Endothelial cell (in vitro differentiated cells): ENCODE results near the gene GALNT17. TPM values are rescaled to one million over a fixed set of nuclear protein-coding genes. Genes with fewer than 3 reads are reported as not detected.
"Not testable (repeated sequence)": the region's sequence is repeated elsewhere in the genome, so short reads cannot be mapped to it uniquely, and the experiment has no call there.

ENCODE experiments used
- DNase-seq: peaks from one replicate; pipeline ENCODE4 v3.0.0; 2021; ENCODE audit warnings: low spot score
- H3K27ac Mint-ChIP-seq: one replicate; pipeline ENCODE4 v1.8.0; 2021; ENCODE audit warnings: mixed read lengths, inconsistent platforms; ENCODE audit not compliant: unreplicated experiment
- H3K27me3 Mint-ChIP-seq: one replicate; pipeline ENCODE4 v1.8.0; 2021; ENCODE audit warnings: mild to moderate bottlenecking, moderate library complexity, mixed read lengths, inconsistent platforms; ENCODE audit not compliant: unreplicated experiment
- H3K36me3 Mint-ChIP-seq: one replicate; pipeline ENCODE4 v1.8.0; 2021; ENCODE audit warnings: mild to moderate bottlenecking, low read depth, mixed read lengths, inconsistent platforms; ENCODE audit not compliant: unreplicated experiment
- H3K4me1 Mint-ChIP-seq: one replicate; pipeline ENCODE4 v1.8.0; 2021; ENCODE audit warnings: mild to moderate bottlenecking, mixed read lengths, inconsistent platforms; ENCODE audit not compliant: unreplicated experiment
- H3K4me3 Mint-ChIP-seq: one replicate; pipeline ENCODE4 v1.8.0; 2021; ENCODE audit warnings: mild to moderate bottlenecking, mixed read lengths, inconsistent platforms; ENCODE audit not compliant: unreplicated experiment
- H3K9me3 Mint-ChIP-seq: one replicate; pipeline ENCODE4 v1.8.0; 2021; ENCODE audit warnings: mixed read lengths, inconsistent platforms; ENCODE audit not compliant: unreplicated experiment
- CTCF ChIP-seq: fragments of 200-600 bp; sonication (generic); IDR thresholded peaks from one replicate; pipeline ENCODE4 v1.5.0; 2021; ENCODE audit warnings: antibody characterized with exemption; ENCODE audit not compliant: unreplicated experiment
- total RNA-seq: library from RNA; stranded (reverse); fragmentation: NEBNext Ultra II Directional; extraction: Animal tissue kit (Norgen Biotek cat#: 25700); gene quantifications from one replicate; pipeline ENCODE4 v1.2.1, GENCODE V29; 2021; ENCODE audit not compliant: unreplicated experiment

The GALNT17 gene
- total RNA-seq, 1 donor from 2014 or later: 0.38 TPM

DNA sequence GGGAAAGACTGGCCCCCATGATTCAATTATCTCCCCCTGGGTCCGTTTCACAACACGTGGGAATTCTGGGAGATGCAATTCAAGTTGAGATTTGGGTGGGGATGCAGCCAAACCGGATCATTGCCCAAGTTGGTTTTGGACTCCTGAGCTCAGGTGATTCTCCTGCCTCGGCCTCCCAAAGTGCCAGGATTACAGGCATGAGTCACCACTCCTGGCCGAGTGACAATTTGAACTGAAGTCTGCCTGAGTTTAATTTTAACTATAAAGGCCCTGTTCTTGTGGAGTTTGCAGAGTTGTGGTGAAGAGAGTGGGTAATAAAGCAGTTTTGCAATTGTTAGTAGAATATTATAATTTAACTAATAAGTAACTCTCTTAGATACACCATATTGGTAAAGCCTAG, 78.3 kb downstream of the GALNT17 start:
- Mint-ChIP-seq H3K9me3 (peaks cover 9% of the 10 kb centered on the region), H3K4me1 (no peaks in the 10 kb centered on the region), H3K27ac (no peak overlapping the region), H3K27me3 (no peaks in the 10 kb centered on the region), H3K4me3 (no peak overlapping the region), H3K36me3 (no peaks in the 10 kb centered on the region)
- DNase-seq: no peak
- TF ChIP-seq CTCF: no peak

GRCh38 chr7:71212433-71212832, 80.5 kb downstream of the GALNT17 start:
- not testable (repeated sequence) for H3K27me3 Mint-ChIP-seq, H3K4me3 Mint-ChIP-seq, H3K4me1 Mint-ChIP-seq, H3K36me3 Mint-ChIP-seq, H3K27ac Mint-ChIP-seq, DNase-seq
- peaks cover 12% of the 10 kb centered on the region for H3K9me3 Mint-ChIP-seq

DNA sequence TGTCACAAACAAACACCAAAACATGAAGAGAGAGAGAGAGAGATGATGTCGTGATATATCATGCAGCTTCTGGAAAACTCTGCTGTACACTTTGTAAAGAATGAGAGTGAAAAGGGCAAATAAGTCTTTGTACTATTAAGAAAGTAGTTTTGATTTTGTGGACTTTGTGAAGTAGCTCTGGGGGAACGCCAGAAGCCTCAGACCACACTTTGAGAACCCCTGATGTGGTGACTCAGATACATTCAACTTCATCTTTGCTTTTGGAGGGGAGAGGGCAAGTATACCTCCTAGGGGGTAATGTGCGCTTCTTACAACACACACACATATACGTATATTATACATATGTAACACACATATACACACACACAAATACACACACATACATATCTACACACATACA, 84.3 kb downstream of the GALNT17 start:
- H3K27ac Mint-ChIP-seq: no peak overlapping the region

DNA sequence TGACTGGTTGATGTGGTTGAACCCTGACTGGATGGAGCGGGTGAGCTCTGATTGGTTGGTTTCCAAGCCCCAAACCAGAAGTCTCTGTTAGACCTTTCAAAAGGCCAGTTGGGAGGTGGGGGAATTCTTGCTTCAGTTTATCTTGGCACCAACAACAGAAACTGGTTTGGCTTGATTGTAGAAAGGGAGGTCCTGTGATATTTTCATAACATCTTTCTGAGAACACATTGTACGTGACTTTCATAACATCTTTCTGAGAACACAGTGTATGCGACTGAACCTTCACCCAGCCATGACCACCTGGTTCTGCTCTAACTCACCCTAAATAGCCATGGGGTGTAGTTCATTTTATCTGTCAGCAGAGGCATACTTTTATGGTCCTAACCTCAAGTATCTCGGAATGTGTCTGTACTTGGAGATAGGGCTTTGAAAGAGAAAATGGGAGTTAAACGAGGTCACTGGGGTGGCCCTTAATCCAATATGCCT, 88.3 kb downstream of the GALNT17 start:
- no peak for TF ChIP-seq CTCF
- no peaks in the 10 kb centered on the region for H3K27me3 Mint-ChIP-seq
- H3K27ac Mint-ChIP-seq: no peak overlapping the region
- H3K4me3 Mint-ChIP-seq: no peak overlapping the region
- peaks cover 7% of the 10 kb centered on the region for H3K9me3 Mint-ChIP-seq
- no peak for DNase-seq
- no peaks in the 10 kb centered on the region for H3K4me1 Mint-ChIP-seq
- peaks cover 4% of the 10 kb centered on the region for H3K36me3 Mint-ChIP-seq

More for the DNA sequence above, 84.3 kb downstream of the GALNT17 start:
- Mint-ChIP-seq H3K36me3 (peaks cover under 1% of the 10 kb centered on the region), H3K27me3 (no peaks in the 10 kb centered on the region), H3K4me1 (no peaks in the 10 kb centered on the region), H3K9me3 (peaks cover 11% of the 10 kb centered on the region), H3K4me3 (no peak overlapping the region)
- TF ChIP-seq CTCF: no peak
- no peak for DNase-seq

DNA sequence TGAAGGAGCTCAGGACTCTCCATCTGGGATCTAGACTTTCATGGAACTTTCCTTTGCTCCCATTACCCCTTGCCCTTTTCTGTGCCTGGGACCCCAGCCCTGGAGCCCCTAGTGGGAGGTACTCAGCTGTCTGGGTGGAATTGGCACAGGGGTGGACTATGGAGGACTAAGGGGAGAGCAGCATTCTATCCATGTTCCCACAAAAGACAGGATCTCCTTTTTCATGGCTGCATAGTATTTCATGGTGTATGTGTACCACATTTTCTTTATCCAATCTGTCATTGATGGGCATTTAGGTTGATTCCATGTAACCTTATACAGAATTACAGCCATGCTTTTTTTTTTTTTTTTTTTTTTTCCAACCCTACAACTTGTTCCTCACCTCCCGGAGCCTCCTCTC, 89.1 kb downstream of the GALNT17 start:
- H3K27me3 Mint-ChIP-seq: no peaks in the 10 kb centered on the region
- peaks cover 6% of the 10 kb centered on the region for H3K9me3 Mint-ChIP-seq
- H3K4me3 Mint-ChIP-seq: no peak overlapping the region
- no peak for TF ChIP-seq CTCF
- H3K4me1 Mint-ChIP-seq: no peaks in the 10 kb centered on the region
- no peak overlapping the region for H3K27ac Mint-ChIP-seq
- DNase-seq: no peak
- peaks cover 4% of the 10 kb centered on the region for H3K36me3 Mint-ChIP-seq
